PC-3 (cell line): Measurements from ENCODE around the gene PRRT1B. TPM values are rescaled to one million over a fixed set of nuclear protein-coding genes. Genes with fewer than 3 reads are reported as not detected.

Source experiments
- ATAC-seq: fragments of 200-7000 bp; cut with Tn5 transposase; 2 replicates; pipeline ENCODE4 v1.9.1; 2020; ENCODE audit warnings: mild to moderate bottlenecking, moderate library complexity
- BruUV-seq: library from RNA; stranded (reverse); fragments of 400-500 nt; replicated peaks from 2 replicates; lab custom pipeline; 2021; lab: Mats Ljungman, UMichigan
- CTCF ChIA-PET: fragments of 300-600 bp; sonication (Branson Sonifier 250); formaldehyde crosslinking; loops from one replicate; lab custom pipeline; 2022; ENCODE audit warnings: antibody characterized with exemption; lab: Charles Lee
- POLR2A ChIA-PET: fragments of 300-600 bp; sonication (Branson Sonifier 250); formaldehyde crosslinking; loops from one replicate; lab custom pipeline; 2022; ENCODE audit warnings: antibody characterized with exemption; ENCODE audit not compliant: unreplicated experiment; lab: Charles Lee
- DNase-seq: peaks from one replicate; pipeline ENCODE4 v3.0.0-alpha.2; 2015
- H2AFZ ChIP-seq: fragments of 300-600 bp; sonication (generic); 2 replicates; pipeline ENCODE4 v1.6.0; 2016; ENCODE audit warnings: antibody characterized with exemption, low read length
- H3F3A ChIP-seq: fragments of 300-600 bp; sonication (generic); one replicate; pipeline ENCODE4 v1.6.0; 2017; ENCODE audit warnings: antibody characterized with exemption, low read length, control low read depth, mild to moderate bottlenecking; ENCODE audit not compliant: unreplicated experiment
- H3K27ac ChIP-seq: fragments of 300-600 bp; sonication (generic); 2 replicates; pipeline ENCODE4 v1.5.1; 2016; ENCODE audit warnings: mild to moderate bottlenecking, low read length
- H3K27me3 ChIP-seq: fragments of 300-600 bp; sonication (generic); 2 replicates; pipeline ENCODE4 v1.6.1; 2016; ENCODE audit warnings: low read length, mixed read lengths
- H3K36me3 ChIP-seq: fragments of 300-600 bp; sonication (generic); 2 replicates; pipeline ENCODE4 v1.6.1; 2016; ENCODE audit warnings: low read depth, mixed run types, low read length, mixed read lengths
- H3K4me1 ChIP-seq: fragments of 300-600 bp; sonication (generic); 2 replicates; pipeline ENCODE4 v1.5.1; 2016; ENCODE audit warnings: low read length; ENCODE audit not compliant: insufficient read depth
- H3K4me2 ChIP-seq: fragments of 300-600 bp; sonication (generic); 2 replicates; pipeline ENCODE4 v1.6.0; 2016; ENCODE audit warnings: low read length
- H3K4me3 ChIP-seq: fragments of 300-600 bp; sonication (generic); 2 replicates; pipeline ENCODE4 v1.5.1; 2016; ENCODE audit warnings: mild to moderate bottlenecking, low read length, mixed read lengths
- H3K79me2 ChIP-seq: fragments of 300-600 bp; sonication (generic); 2 replicates; pipeline ENCODE4 v1.6.1; 2017; ENCODE audit warnings: low read length, mixed read lengths
- H3K9ac ChIP-seq: fragments of 300-600 bp; sonication (generic); 2 replicates; pipeline ENCODE4 v1.6.0; 2016; ENCODE audit warnings: mild to moderate bottlenecking, low read length
- H3K9me2 ChIP-seq: fragments of 300-600 bp; sonication (generic); replicated peaks from 2 replicates; pipeline ENCODE4 v1.6.1; 2016; ENCODE audit warnings: mixed run types, low read length, mixed read lengths
- H3K9me3 ChIP-seq: fragments of 300-600 bp; sonication (generic); 2 replicates; pipeline ENCODE4 v1.6.1; 2016; ENCODE audit warnings: low read length, mixed read lengths
- H4K20me1 ChIP-seq: fragments of 300-600 bp; sonication (generic); 2 replicates; pipeline ENCODE4 v1.6.1; 2016; ENCODE audit warnings: low read length, mixed read lengths
- CTCF ChIP-seq: fragments of 300-600 bp; sonication (generic); conservative IDR thresholded peaks from 2 replicates; pipeline ENCODE4 v1.5.1; 2017; ENCODE audit warnings: antibody characterized with exemption, low read depth, mild to moderate bottlenecking, low read length
- EZH2 ChIP-seq: fragments of 300-600 bp; sonication (generic); IDR thresholded peaks from one replicate; pipeline ENCODE4 v1.6.1; 2017; ENCODE audit warnings: antibody characterized with exemption, mild to moderate bottlenecking, low read length; ENCODE audit not compliant: unreplicated experiment
- EZH2phosphoT487 ChIP-seq: fragments of 300-600 bp; sonication (generic); IDR thresholded peaks from 2 replicates; pipeline ENCODE4 v1.6.1; 2018; ENCODE audit warnings: mild to moderate bottlenecking, antibody characterized with exemption, low read length, borderline replicate concordance
- intact Hi-C: fragments of 100-400 bp; cut with micrococcal nuclease; formaldehyde crosslinking; loops from 2 replicates; pipeline ENCODE4 v1.9.0; 2023
- total RNA-seq: library from RNA; depleted of rRNA; stranded (reverse); fragments of >200 nt; gene quantifications from 2 replicates; pipeline ENCODE4 v1.2.3, GENCODE V29; 2014

PRRT1B gene
- total RNA-seq, 1 experiment from 2014 or later, result not detected

- POLR2A ChIA-PET, result no interaction called here
- no peaks in the 10 kb centered on the region for H3K9me3 ChIP-seq
- no peak for DNase-seq
Measured at GRCh38 chr9:131499254-131499767, 46.0 kb upstream of the PRRT1B start.

GRCh38 chr9:131500377-131500776 is 44.9 kb upstream of the PRRT1B start:
- intact Hi-C loops, result loop anchor here (5.0 kb wide), 1 partner anchor 62 kb away; no protein-coding TSS in a partner anchor
- Histone ChIP-seq H3K36me3 (peaks cover 4% of the 10 kb centered on the region), H3K4me3 (no peak overlapping the region), H3K9me2 (no peaks in the 10 kb centered on the region), H3K4me1 (peaks cover 19% of the 10 kb centered on the region), H3K27ac (peak overlapping the region; percentile 52), H3K79me2 (peaks cover 15% of the 10 kb centered on the region), H3K4me2 (peak overlapping the region; percentile 43; the same call in 1 of the 2 replicates), H3K27me3 (no peaks in the 10 kb centered on the region), H3K9ac (no peak overlapping the region), H2AFZ (no peak overlapping the region), H3K9me3 (no peaks in the 10 kb centered on the region), H3F3A (no peaks in the 10 kb centered on the region), H4K20me1 (no peaks in the 10 kb centered on the region)
- ChIA-PET POLR2A (no interaction called here), CTCF (interaction anchor here (0.7 kb wide), 1 partner anchor 67 kb away, joined by 3 read pairs; no protein-coding TSS in a partner anchor)
- ATAC-seq, result no peak
- no peak for DNase-seq
- TF ChIP-seq EZH2, result no peak
- TF ChIP-seq CTCF, result no peak
- no peak for TF ChIP-seq EZH2phosphoT487
- no TSS peak for BruUV-seq

More at GRCh38 chr9:131499254-131499767, 46.0 kb upstream of the PRRT1B start:
- Histone ChIP-seq H3K27me3 (no peaks in the 10 kb centered on the region), H3F3A (no peaks in the 10 kb centered on the region), H3K4me2 (no peak overlapping the region), H3K4me3 (no peak overlapping the region), H3K79me2 (peaks cover 12% of the 10 kb centered on the region), H4K20me1 (no peaks in the 10 kb centered on the region), H3K9ac (no peak overlapping the region), H3K36me3 (peaks cover 4% of the 10 kb centered on the region), H3K4me1 (peaks cover 17% of the 10 kb centered on the region), H3K27ac (no peak overlapping the region), H2AFZ (no peak overlapping the region), H3K9me2 (no peaks in the 10 kb centered on the region)
- no peak for ATAC-seq
- CTCF ChIA-PET, result interaction anchor here (0.6 kb wide), 1 partner anchor 27 kb away, joined by 3 read pairs; no protein-coding TSS in a partner anchor
- BruUV-seq, result no TSS peak
- intact Hi-C loops, result no loop called here
- TF ChIP-seq CTCF, result no peak
- TF ChIP-seq EZH2phosphoT487, result no peak
- TF ChIP-seq EZH2, result no peak

GRCh38 chr9:131500939-131501541 is 44.3 kb upstream of the PRRT1B start:
- DNase-seq (peak; percentile 78), ATAC-seq (peak; percentile 39)
- Histone ChIP-seq H4K20me1 (no peaks in the 10 kb centered on the region), H3K9ac (no peak overlapping the region), H3F3A (no peaks in the 10 kb centered on the region), H3K4me2 (peak overlapping the region; percentile 43; the same call in 1 of the 2 replicates), H3K36me3 (peaks cover 4% of the 10 kb centered on the region), H3K4me3 (no peak overlapping the region), H3K9me3 (no peaks in the 10 kb centered on the region), H3K27ac (peak overlapping the region; percentile 52), H3K79me2 (peaks cover 15% of the 10 kb centered on the region), H2AFZ (no peak overlapping the region), H3K9me2 (no peaks in the 10 kb centered on the region), H3K27me3 (no peaks in the 10 kb centered on the region), H3K4me1 (peaks cover 19% of the 10 kb centered on the region)
- no TSS peak for BruUV-seq
- intact Hi-C loops, result loop anchor here (5.0 kb wide), 1 partner anchor 61 kb away; no protein-coding TSS in a partner anchor
- ChIA-PET CTCF (interaction anchor here (0.7 kb wide), 1 partner anchor 67 kb away, joined by 3 read pairs; no protein-coding TSS in a partner anchor), POLR2A (no interaction called here)
- TF ChIP-seq CTCF (no peak), EZH2 (no peak), EZH2phosphoT487 (no peak)
